ENCODE results near the gene UBAC2.

UBAC2 gene

GRCh38 chr13:99418103-99418842 lies 217.6 kb downstream of the UBAC2 start:
- no peak for DNase-seq (ENCODE audit: low spot score)

GRCh38 chr13:99418843-99419140 lies 218.1 kb downstream of the UBAC2 start:
- DNase-seq (ENCODE audit: low spot score): no peak

- no peak for DNase-seq (ENCODE audit: low spot score)
Observed at GRCh38 chr13:99419591-99420243, 219.1 kb downstream of the UBAC2 start.

- no peak for DNase-seq (ENCODE audit: low spot score)
Observed at GRCh38 chr13:99421271-99421670, 220.6 kb downstream of the UBAC2 start.

- no peak for DNase-seq (ENCODE audit: low spot score)
Observed at GRCh38 chr13:99421758-99422585, 221.3 kb downstream of the UBAC2 start.

- no peak for DNase-seq (ENCODE audit: low spot score)
Observed at GRCh38 chr13:99422586-99423220, 222.0 kb downstream of the UBAC2 start.

GRCh38 chr13:99425485-99426341 lies 225.1 kb downstream of the UBAC2 start:
- no peak for DNase-seq (ENCODE audit: low spot score)

- no peak for DNase-seq (ENCODE audit: low spot score)
Observed at GRCh38 chr13:99426426-99426825, 225.8 kb downstream of the UBAC2 start.

GRCh38 chr13:99429670-99430069 lies 229.0 kb downstream of the UBAC2 start:
- DNase-seq (ENCODE audit: low spot score): no peak

GRCh38 chr13:99431927-99432608 lies 231.4 kb downstream of the UBAC2 start:
- no peak for DNase-seq (ENCODE audit: low spot score)

- DNase-seq (ENCODE audit: low spot score): peak; percentile 61
Observed at GRCh38 chr13:99432609-99433542, 232.2 kb downstream of the UBAC2 start.

GRCh38 chr13:99433543-99434075 lies 233.0 kb downstream of the UBAC2 start:
- peak; percentile 43 for DNase-seq (ENCODE audit: low spot score)

- no peak for DNase-seq (ENCODE audit: low spot score)
Observed at GRCh38 chr13:99434258-99434788, 233.7 kb downstream of the UBAC2 start.

GRCh38 chr13:99435116-99435515 lies 234.5 kb downstream of the UBAC2 start:
- DNase-seq (ENCODE audit: low spot score): no peak

- no peak for DNase-seq (ENCODE audit: low spot score)
Observed at GRCh38 chr13:99435998-99436397, 235.3 kb downstream of the UBAC2 start.

Data from ecto neural progenitor cell (in vitro differentiated cells).